MCF 10A (cell line): Measurements from ENCODE around the gene GNG13. TPM values are rescaled to one million over a fixed set of nuclear protein-coding genes. Genes with fewer than 3 reads are reported as not detected.

Experiments used
- BruUV-seq: library from RNA; stranded (reverse); fragments of 400-500 nt; replicated peaks from 2 replicates; lab custom pipeline; 2021; lab: Mats Ljungman, UMichigan
- CTCF ChIA-PET: fragments of 300-600 bp; sonication (Branson Sonifier 250); formaldehyde crosslinking; extraction: SDS; loops from one replicate; lab custom pipeline; 2021; ENCODE audit warnings: antibody characterized with exemption, inconsistent platforms; lab: Yijun Ruan, JAX
- POLR2A ChIA-PET: fragments of 300-600, 350-650 bp; sonication (Branson Sonifier 250); formaldehyde crosslinking; extraction: SDS; loops from one replicate; lab custom pipeline; 2020; ENCODE audit warnings: antibody characterized with exemption, inconsistent platforms; lab: Yijun Ruan, JAX
- DNase-seq: peaks from one replicate; pipeline ENCODE4 v3.0.0-alpha.2; 2018; ENCODE audit not compliant: unreplicated experiment
- H3K27ac Mint-ChIP-seq: one replicate; pipeline ENCODE4 v1.8.0; 2022; ENCODE audit warnings: mild to moderate bottlenecking, low read depth, mixed read lengths; ENCODE audit not compliant: unreplicated experiment
- H3K27me3 Mint-ChIP-seq: one replicate; pipeline ENCODE4 v1.8.0; 2022; ENCODE audit warnings: mixed read lengths; ENCODE audit not compliant: insufficient read depth, unreplicated experiment
- H3K36me3 Mint-ChIP-seq: one replicate; pipeline ENCODE4 v1.8.0; 2022; ENCODE audit warnings: mild to moderate bottlenecking, moderate library complexity, mixed read lengths; ENCODE audit not compliant: insufficient read depth, unreplicated experiment
- H3K4me1 Mint-ChIP-seq: one replicate; pipeline ENCODE4 v1.8.0; 2022; ENCODE audit warnings: mixed read lengths; ENCODE audit not compliant: insufficient read depth, unreplicated experiment
- H3K4me3 Mint-ChIP-seq: one replicate; pipeline ENCODE4 v1.8.0; 2022; ENCODE audit warnings: mild to moderate bottlenecking, moderate library complexity, mixed read lengths; ENCODE audit not compliant: unreplicated experiment
- H3K9me3 Mint-ChIP-seq: one replicate; pipeline ENCODE4 v1.8.0; 2022; ENCODE audit warnings: mixed read lengths; ENCODE audit not compliant: unreplicated experiment
- intact Hi-C: fragments of 100-400 bp; cut with micrococcal nuclease; formaldehyde crosslinking; loops from 2 replicates; pipeline ENCODE4 v1.14.1; 2022
- total RNA-seq: library from RNA; stranded (reverse); gene quantifications from 2 replicates; pipeline ENCODE4 v1.2.3, GENCODE V29; 2022
- TF ChIP-seq, protein P1 (sequence below): fragments of 200-600 bp; IDR thresholded peaks from one replicate; pipeline ENCODE4 v1.8.0; 2022; ENCODE audit warnings: antibody characterized with exemption, mild to moderate bottlenecking; ENCODE audit not compliant: unreplicated experiment

Gene GNG13
- total RNA-seq, 1 experiment from 2014 or later = not detected

GRCh38 chr16:808085-808386, 7.5 kb upstream of the GNG13 start:
- CTCF ChIA-PET = no interaction called here

DNA sequence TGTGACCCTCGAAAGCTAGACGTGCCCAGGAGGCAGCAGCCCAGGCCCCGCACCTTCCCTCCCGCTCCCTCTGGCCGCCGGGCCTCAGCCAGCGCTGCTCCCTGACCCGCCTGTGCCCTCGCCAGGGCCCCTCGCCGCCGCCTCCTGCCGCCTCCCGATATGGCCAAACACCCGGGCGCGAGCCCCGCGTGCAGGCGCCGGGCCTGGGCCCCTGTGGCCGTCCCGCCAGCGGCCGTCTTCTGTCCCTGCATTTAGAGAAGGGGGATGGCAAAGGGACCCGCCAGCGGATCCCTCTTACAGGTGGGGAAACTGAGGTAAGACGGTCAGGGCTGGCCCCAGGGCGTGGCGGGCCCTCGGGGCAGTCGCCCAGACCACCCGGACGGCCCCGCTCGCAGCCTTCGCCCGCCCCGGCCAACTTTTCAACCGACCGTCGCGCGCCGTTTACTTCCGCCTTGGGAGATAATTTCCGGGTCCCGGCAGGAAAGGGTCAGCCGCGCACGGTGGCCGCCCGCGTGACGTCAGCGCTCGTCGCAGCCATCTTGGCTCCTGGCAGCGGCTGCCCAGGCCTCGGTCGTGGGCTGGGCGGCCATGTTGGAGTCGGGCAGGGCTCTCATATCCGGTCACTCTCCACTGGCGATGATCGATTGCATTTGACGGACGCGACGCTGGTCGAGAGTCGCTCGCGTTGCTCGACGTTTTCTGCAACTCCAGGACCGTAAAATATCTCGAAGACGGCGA, 7.0 kb upstream of the GNG13 start:
- Mint-ChIP-seq H3K27me3 (peaks cover 28% of the 10 kb centered on the region), H3K4me1 (no peaks in the 10 kb centered on the region), H3K36me3 (peaks cover 11% of the 10 kb centered on the region), H3K4me3 (peak overlapping the region; percentile 91), H3K9me3 (no peaks in the 10 kb centered on the region), H3K27ac (peak overlapping the region; percentile 66)
- intact Hi-C loops = no loop called here
- ChIA-PET CTCF (interaction anchor here (0.7 kb wide), 1 partner anchor 102 kb away, joined by 4 read pairs; no protein-coding TSS in a partner anchor), POLR2A (interaction anchor here (0.6 kb wide), 1 partner anchor 10 kb away, joined by 3 read pairs; no protein-coding TSS in a partner anchor)
- TF ChIP-seq, protein P1, sequence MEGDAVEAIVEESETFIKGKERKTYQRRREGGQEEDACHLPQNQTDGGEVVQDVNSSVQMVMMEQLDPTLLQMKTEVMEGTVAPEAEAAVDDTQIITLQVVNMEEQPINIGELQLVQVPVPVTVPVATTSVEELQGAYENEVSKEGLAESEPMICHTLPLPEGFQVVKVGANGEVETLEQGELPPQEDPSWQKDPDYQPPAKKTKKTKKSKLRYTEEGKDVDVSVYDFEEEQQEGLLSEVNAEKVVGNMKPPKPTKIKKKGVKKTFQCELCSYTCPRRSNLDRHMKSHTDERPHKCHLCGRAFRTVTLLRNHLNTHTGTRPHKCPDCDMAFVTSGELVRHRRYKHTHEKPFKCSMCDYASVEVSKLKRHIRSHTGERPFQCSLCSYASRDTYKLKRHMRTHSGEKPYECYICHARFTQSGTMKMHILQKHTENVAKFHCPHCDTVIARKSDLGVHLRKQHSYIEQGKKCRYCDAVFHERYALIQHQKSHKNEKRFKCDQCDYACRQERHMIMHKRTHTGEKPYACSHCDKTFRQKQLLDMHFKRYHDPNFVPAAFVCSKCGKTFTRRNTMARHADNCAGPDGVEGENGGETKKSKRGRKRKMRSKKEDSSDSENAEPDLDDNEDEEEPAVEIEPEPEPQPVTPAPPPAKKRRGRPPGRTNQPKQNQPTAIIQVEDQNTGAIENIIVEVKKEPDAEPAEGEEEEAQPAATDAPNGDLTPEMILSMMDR = no peak
- peak; percentile 74 for DNase-seq
- TSS peak; percentile 75 for BruUV-seq

More at GRCh38 chr16:808085-808386, 7.5 kb upstream of the GNG13 start:
- DNase-seq = no peak
- H3K27me3 Mint-ChIP-seq = peaks cover 33% of the 10 kb centered on the region
- intact Hi-C loops = no loop called here
- no TSS peak for BruUV-seq
- no peaks in the 10 kb centered on the region for H3K9me3 Mint-ChIP-seq
- POLR2A ChIA-PET = interaction anchor here (0.6 kb wide), 1 partner anchor 11 kb away, joined by 3 read pairs; no protein-coding TSS in a partner anchor
- H3K4me3 Mint-ChIP-seq = peak overlapping the region; percentile 91
- peaks cover 11% of the 10 kb centered on the region for H3K36me3 Mint-ChIP-seq
- H3K27ac Mint-ChIP-seq = peak overlapping the region; percentile 66
- H3K4me1 Mint-ChIP-seq = no peaks in the 10 kb centered on the region
- TF ChIP-seq, protein P1 = no peak

- Mint-ChIP-seq H3K4me1 (no peaks in the 10 kb centered on the region), H3K27ac (no peak overlapping the region), H3K27me3 (peaks cover 19% of the 10 kb centered on the region), H3K9me3 (no peaks in the 10 kb centered on the region), H3K4me3 (no peak overlapping the region), H3K36me3 (peaks cover 11% of the 10 kb centered on the region)
- ChIA-PET CTCF (no interaction called here), POLR2A (no interaction called here)
- intact Hi-C loops = no loop called here
- no TSS peak for BruUV-seq
- TF ChIP-seq, protein P1 = no peak
- DNase-seq = no peak
Observed at GRCh38 chr16:805474-805873, 4.9 kb upstream of the GNG13 start.

DNA sequence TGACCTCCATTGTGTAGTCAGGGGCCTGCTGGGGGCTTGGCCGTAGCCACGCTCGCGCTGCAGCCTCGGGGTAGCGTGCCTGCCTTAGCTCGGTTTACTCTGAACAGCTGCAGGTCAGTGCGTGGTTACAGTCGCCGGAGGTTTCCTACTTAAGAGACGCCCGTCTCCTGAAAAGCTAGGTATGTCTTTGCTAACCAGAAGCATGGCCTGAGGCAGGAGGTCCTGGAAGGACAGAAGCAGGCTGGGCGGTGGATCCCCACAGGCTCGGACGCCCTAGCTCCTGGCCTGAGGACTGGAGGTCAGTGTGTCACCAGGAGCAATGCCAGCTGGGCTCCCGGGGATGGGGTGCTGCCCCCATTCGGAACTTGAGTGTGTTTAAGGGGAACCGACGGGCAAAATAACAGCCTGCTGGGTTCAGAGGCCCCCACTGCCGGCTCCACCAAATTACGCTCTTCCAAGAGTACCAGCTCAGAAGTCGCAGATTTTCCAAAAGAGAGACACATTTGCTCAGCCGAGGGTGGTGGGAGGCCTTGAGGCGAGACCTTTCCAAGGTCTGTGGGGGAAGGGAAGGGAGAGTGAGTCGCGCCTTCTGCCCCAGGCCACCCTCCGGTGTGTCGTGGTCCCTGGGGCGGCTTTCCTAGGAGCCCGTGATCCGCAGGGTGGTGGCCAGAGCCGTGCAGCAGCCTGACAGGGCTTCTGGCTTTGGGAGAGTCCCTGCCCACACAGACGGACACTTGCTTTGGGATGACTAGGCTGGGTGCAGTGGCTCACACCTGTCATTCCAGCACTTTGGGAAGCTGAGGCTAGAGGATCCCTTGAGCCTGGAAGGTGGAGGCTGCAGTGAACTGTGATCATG, 3.9 kb upstream of the GNG13 start:
- ChIA-PET POLR2A (interaction anchor here (0.6 to 1.3 kb wide), 3 partner anchors 55 to 247 kb away, joined by 3 to 4 read pairs (median 3); partner anchors contain the start of gene ANTKMT), CTCF (interaction anchor here (0.9 kb wide), 2 partner anchors 252 to 299 kb away, joined by 3 to 4 read pairs; no protein-coding TSS in a partner anchor)
- intact Hi-C loops = no loop called here
- TF ChIP-seq, protein P1 = no peak
- Mint-ChIP-seq H3K4me1 (no peaks in the 10 kb centered on the region), H3K27me3 (peaks cover 15% of the 10 kb centered on the region), H3K36me3 (peaks cover 11% of the 10 kb centered on the region), H3K27ac (no peak overlapping the region), H3K4me3 (no peak overlapping the region), H3K9me3 (no peaks in the 10 kb centered on the region)
- no TSS peak for BruUV-seq
- no peak for DNase-seq
